SK-N-SH (cell line): ENCODE results near the gene MAD2L2.

Experiments used
- CHD2 ChIP-seq: fragments of 150-350 bp; IDR thresholded peaks from 2 replicates; pipeline ENCODE4 v1.6.1; 2018; ENCODE audit warnings: low read length; ENCODE audit not compliant: partially characterized antibody
- EP300 ChIP-seq, 2 experiments: IDR thresholded peaks; 2 replicates each; pipeline versions ENCODE4 v1.4.0 to v1.6.1; 2012; ENCODE audit warnings: borderline replicate concordance in 1 of 2, low read depth in 1 of 2, low read length in 1 of 2
- FOXJ3 ChIP-seq: sonication (generic); formaldehyde crosslinking; IDR thresholded peaks from 2 replicates; pipeline ENCODE4 v1.5.1; 2020; ENCODE audit warnings: mild to moderate bottlenecking, missing genetic modification reagents
- FOXM1 ChIP-seq: IDR thresholded peaks from 2 replicates; pipeline ENCODE4 v1.4.0; 2012; ENCODE audit warnings: low read depth, mild to moderate bottlenecking
- JUND ChIP-seq: IDR thresholded peaks from 2 replicates; pipeline ENCODE4 v1.4.0; 2012
- MXI1 ChIP-seq: IDR thresholded peaks from 2 replicates; pipeline ENCODE4 v1.6.1; 2012; ENCODE audit warnings: mild to moderate bottlenecking, low read depth, low read length, improper control_type of control experiment
- POLR2AphosphoS5 ChIP-seq: IDR thresholded peaks from 2 replicates; pipeline ENCODE4 v1.6.1; 2012; ENCODE audit warnings: low read depth, low read length
- RAD21 ChIP-seq: IDR thresholded peaks from 2 replicates; pipeline ENCODE4 v1.6.1; 2012; ENCODE audit warnings: mild to moderate bottlenecking, low read length
- SIN3A ChIP-seq: IDR thresholded peaks from 2 replicates; pipeline ENCODE4 v1.6.1; 2012; ENCODE audit warnings: low read depth, mild to moderate bottlenecking, low read length, moderate library complexity, borderline replicate concordance
- SMC3 ChIP-seq: IDR thresholded peaks from 2 replicates; pipeline ENCODE4 v1.6.1; 2012; ENCODE audit warnings: low read depth, low read length, improper control_type of control experiment
- TF ChIP-seq, protein P1 (sequence below): fragments of 200-600 bp; sonication (generic); IDR thresholded peaks from 2 replicates; pipeline ENCODE4 v1.6.1; 2017; ENCODE audit warnings: antibody characterized with exemption, mild to moderate bottlenecking, moderate library complexity
- TF ChIP-seq, protein P2 (sequence below): IDR thresholded peaks from 2 replicates; pipeline ENCODE4 v1.6.1; 2012; ENCODE audit warnings: mild to moderate bottlenecking, low read depth, low read length, moderate library complexity
- TF ChIP-seq, protein P3 (sequence below): fragments of 150-350 bp; IDR thresholded peaks from 2 replicates; pipeline ENCODE4 v1.6.1; 2017; ENCODE audit warnings: antibody characterized with exemption, low read length, low read depth, borderline replicate concordance

DNA sequence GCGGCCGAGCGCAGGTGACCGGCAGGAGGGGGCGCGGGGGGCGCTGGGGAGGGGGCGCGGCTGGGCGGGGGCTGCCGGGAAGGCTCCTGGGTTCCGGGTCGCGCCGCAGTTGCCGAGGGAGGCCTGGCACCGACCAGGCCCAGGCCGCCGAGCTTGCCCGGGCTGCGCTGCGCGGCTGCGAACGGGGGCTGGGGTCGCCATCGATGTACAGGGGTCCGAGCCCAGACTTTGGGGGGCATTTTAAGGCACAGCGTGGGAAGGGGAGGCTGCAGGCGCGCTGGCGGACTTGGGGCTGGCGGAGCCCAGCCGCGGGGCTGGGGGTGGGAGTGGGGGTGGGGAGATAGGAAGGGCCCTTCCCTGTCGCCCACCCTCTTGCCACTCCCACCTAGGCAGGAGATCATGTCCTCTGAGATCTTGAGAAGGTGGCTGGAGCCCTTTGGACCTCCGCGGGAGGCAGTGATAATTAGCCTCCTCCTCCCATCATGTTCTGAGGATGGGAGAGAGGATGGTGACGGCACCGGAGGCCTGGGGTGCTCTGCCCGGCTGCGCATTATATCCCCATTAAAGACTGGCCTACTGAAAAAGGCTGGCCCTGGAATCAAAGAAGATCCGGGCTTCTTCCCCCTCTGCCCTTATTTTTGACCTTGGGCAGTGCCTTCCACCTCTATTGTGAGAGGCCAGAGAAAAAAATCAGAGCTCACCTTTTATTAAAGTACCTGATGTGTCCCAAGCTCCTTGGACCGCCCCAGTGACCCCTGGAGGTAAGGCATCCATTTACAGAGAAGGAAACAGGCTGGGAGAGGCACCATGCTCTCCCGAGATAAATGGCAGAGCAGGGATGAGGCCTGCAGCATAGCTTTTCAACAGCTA lies 25.8 kb downstream of the MAD2L2 start:
- no peak for TF ChIP-seq JUND
- no peak for TF ChIP-seq FOXM1
- TF ChIP-seq, protein P1, sequence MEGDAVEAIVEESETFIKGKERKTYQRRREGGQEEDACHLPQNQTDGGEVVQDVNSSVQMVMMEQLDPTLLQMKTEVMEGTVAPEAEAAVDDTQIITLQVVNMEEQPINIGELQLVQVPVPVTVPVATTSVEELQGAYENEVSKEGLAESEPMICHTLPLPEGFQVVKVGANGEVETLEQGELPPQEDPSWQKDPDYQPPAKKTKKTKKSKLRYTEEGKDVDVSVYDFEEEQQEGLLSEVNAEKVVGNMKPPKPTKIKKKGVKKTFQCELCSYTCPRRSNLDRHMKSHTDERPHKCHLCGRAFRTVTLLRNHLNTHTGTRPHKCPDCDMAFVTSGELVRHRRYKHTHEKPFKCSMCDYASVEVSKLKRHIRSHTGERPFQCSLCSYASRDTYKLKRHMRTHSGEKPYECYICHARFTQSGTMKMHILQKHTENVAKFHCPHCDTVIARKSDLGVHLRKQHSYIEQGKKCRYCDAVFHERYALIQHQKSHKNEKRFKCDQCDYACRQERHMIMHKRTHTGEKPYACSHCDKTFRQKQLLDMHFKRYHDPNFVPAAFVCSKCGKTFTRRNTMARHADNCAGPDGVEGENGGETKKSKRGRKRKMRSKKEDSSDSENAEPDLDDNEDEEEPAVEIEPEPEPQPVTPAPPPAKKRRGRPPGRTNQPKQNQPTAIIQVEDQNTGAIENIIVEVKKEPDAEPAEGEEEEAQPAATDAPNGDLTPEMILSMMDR = no peak
- TF ChIP-seq POLR2AphosphoS5 = no peak
- TF ChIP-seq EP300 (IDR thresholded peaks at IDR 0.05; ENCODE audit: borderline replicate concordance in 1 of 2, low read depth in 1 of 2, low read length in 1 of 2) = no peak
- TF ChIP-seq MXI1 = no peak
- TF ChIP-seq, protein P2, sequence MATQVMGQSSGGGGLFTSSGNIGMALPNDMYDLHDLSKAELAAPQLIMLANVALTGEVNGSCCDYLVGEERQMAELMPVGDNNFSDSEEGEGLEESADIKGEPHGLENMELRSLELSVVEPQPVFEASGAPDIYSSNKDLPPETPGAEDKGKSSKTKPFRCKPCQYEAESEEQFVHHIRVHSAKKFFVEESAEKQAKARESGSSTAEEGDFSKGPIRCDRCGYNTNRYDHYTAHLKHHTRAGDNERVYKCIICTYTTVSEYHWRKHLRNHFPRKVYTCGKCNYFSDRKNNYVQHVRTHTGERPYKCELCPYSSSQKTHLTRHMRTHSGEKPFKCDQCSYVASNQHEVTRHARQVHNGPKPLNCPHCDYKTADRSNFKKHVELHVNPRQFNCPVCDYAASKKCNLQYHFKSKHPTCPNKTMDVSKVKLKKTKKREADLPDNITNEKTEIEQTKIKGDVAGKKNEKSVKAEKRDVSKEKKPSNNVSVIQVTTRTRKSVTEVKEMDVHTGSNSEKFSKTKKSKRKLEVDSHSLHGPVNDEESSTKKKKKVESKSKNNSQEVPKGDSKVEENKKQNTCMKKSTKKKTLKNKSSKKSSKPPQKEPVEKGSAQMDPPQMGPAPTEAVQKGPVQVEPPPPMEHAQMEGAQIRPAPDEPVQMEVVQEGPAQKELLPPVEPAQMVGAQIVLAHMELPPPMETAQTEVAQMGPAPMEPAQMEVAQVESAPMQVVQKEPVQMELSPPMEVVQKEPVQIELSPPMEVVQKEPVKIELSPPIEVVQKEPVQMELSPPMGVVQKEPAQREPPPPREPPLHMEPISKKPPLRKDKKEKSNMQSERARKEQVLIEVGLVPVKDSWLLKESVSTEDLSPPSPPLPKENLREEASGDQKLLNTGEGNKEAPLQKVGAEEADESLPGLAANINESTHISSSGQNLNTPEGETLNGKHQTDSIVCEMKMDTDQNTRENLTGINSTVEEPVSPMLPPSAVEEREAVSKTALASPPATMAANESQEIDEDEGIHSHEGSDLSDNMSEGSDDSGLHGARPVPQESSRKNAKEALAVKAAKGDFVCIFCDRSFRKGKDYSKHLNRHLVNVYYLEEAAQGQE = no peak
- TF ChIP-seq SIN3A = no peak
- no peak for TF ChIP-seq RAD21
- TF ChIP-seq, protein P3, sequence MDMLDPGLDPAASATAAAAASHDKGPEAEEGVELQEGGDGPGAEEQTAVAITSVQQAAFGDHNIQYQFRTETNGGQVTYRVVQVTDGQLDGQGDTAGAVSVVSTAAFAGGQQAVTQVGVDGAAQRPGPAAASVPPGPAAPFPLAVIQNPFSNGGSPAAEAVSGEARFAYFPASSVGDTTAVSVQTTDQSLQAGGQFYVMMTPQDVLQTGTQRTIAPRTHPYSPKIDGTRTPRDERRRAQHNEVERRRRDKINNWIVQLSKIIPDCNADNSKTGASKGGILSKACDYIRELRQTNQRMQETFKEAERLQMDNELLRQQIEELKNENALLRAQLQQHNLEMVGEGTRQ = no peak
- TF ChIP-seq SMC3 = no peak
- TF ChIP-seq FOXJ3 (CRISPR knock-in tag) = no peak
- no peak for TF ChIP-seq CHD2
